ENCODE data around the gene POU5F1. TPM values are rescaled to one million over a fixed set of nuclear protein-coding genes. Genes with fewer than 3 reads are reported as not detected.

The POU5F1 gene
- total and polyA plus RNA-seq, 2 of the 4 experiments (the other 2 are of a cell fraction) = not detected

DNA sequence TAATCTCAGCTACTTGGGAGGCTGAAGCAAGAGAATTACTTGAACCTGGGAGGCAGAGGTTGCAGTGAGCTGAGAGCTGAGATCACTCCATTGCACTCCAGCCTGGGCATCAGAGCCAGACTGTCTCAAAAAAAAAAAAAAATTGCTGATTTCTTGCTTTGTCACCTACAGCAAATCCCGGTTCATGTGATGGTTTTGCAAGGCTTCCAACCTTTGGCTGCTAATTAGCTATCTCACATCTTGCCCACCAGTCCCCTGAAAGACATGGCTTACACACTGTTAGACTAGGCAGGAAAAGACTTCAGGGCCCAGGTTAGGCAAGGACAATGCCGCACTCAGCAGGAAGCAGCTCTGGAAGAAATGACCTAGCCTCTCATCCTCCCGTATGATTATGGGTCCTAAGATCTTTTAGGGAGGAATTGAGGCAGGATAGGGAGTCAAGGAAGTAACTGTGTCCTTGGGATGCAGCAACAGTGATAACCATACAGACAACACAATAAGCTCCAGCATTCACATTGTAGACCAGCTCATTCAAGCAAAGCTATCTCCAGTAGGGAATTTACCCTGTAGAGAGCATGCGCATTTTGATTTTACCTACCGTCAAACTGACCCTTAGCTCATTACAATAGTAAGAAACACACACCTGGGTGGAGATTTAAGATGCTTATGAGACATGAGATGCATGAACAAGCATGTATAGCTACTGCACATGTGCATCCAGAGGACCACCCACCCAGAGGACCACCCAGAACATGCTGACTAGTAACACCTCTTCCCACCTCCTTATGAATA lies 40.5 kb upstream of the POU5F1 start:
- Histone ChIP-seq H3K79me1 (ENCODE audit: low read depth in 1 of 2, low read length in 2 of 2) (no peaks in the 10 kb centered on the region), H3K9me1 (ENCODE audit: insufficient read depth, low read length) (no peaks in the 10 kb centered on the region), H3K4me3 (ENCODE audit: insufficient read depth, low read depth, low read length) (no peak overlapping the region), H3K4me1 (ENCODE audit: control insufficient read depth, insufficient read depth, low read length) (no peaks in the 10 kb centered on the region), H2AFZ (replicated peaks; ENCODE audit: low read length, poor library complexity) (no peak overlapping the region), H4K20me1 (ENCODE audit: insufficient read depth, low read length) (no peaks in the 10 kb centered on the region), H4K8ac (ENCODE audit: low read depth in 2 of 2, low read length in 2 of 2) (no peak overlapping the region), H2BK5ac (ENCODE audit: low read depth, low read length, poor library complexity, severe bottlenecking) (no peak overlapping the region), H2BK15ac (ENCODE audit: low read depth, low read length) (no peak overlapping the region), H3K23ac (ENCODE audit: low read depth, low read length) (no peak overlapping the region), H4K91ac (ENCODE audit: insufficient read depth, low read depth, low read length) (no peak overlapping the region), H3K4me2 (ENCODE audit: low read depth, low read length) (no peak overlapping the region), H3K4ac (ENCODE audit: low read depth, low read length) (no peak overlapping the region), H3K14ac (replicated peaks; ENCODE audit: low read depth, low read length) (no peak overlapping the region), H3K27me3 (ENCODE audit: control insufficient read depth, insufficient read depth, low read length) (peaks cover 6% of the 10 kb centered on the region), H2AK5ac (ENCODE audit: low read depth, low read length) (no peak overlapping the region), H2BK20ac (ENCODE audit: low read depth, low read length) (no peak overlapping the region), H2BK120ac (ENCODE audit: low read depth, low read length) (no peak overlapping the region), H3K56ac (ENCODE audit: extremely low read depth, insufficient read depth, low read length) (no peak overlapping the region), H2AK9ac (replicated peaks; ENCODE audit: low read depth, low read length, poor library complexity) (no peak overlapping the region), H3K27ac (ENCODE audit: insufficient read depth, low read length) (no peak overlapping the region), H3K18ac (ENCODE audit: low read depth, low read length) (no peak overlapping the region), H3K9ac (ENCODE audit: low read depth, low read length) (no peak overlapping the region), H3K36me3 (ENCODE audit: control insufficient read depth, insufficient read depth, low read length) (no peaks in the 10 kb centered on the region), H4K5ac (ENCODE audit: low read depth, low read length) (no peak overlapping the region), H3K9me3 (ENCODE audit: control insufficient read depth, insufficient read depth, low read length) (0 out of 2 replicates have a peak, but pooled peaks cover 2% of the 10 kb centered on the region)
- ChIA-PET POLR2A (ENCODE audit: unreplicated experiment) (no interaction called here), CTCF (no interaction called here)
- dilution Hi-C loops (cut with HindIII; ENCODE audit: low sequenced_read_pairs, unreplicated experiment) (no loop called here), in situ Hi-C loops (cut with MboI; ENCODE audit: low sequenced_read_pairs) (no loop called here), intact Hi-C loops (cut with micrococcal nuclease) (loop anchor here (10.0 kb wide), 1 partner anchor 264 kb away; no protein-coding TSS in a partner anchor)
- WGBS, 2 experiments (ENCODE audit: extremely low coverage in 2 of 2, insufficient read length in 1 of 2) = no CpG with 5 or more reads among the region's 5 CpGs
- no peak for ATAC-seq (ENCODE audit: low read depth)
- BruUV-seq (replicated peaks) = no TSS peak
- no peak for DNase-seq
- TF ChIP-seq, protein P1, sequence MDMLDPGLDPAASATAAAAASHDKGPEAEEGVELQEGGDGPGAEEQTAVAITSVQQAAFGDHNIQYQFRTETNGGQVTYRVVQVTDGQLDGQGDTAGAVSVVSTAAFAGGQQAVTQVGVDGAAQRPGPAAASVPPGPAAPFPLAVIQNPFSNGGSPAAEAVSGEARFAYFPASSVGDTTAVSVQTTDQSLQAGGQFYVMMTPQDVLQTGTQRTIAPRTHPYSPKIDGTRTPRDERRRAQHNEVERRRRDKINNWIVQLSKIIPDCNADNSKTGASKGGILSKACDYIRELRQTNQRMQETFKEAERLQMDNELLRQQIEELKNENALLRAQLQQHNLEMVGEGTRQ (IDR thresholded peaks at IDR 0.05; ENCODE audit: low read depth, low read length) = no peak
- TF ChIP-seq MXI1 (IDR thresholded peaks at IDR 0.05; ENCODE audit: borderline replicate concordance, low read depth, low read length) (no peak), RFX5 (IDR thresholded peaks at IDR 0.05; ENCODE audit: low read depth, low read length) (no peak), CHD1 (IDR thresholded peaks at IDR 0.05; ENCODE audit: low read depth, low read length) (no peak), CEBPB (IDR thresholded peaks at IDR 0.05; ENCODE audit: low read depth, low read length) (no peak), RCOR1 (IDR thresholded peaks at IDR 0.05; ENCODE audit: insufficient replicate concordance, low read length) (no peak), SMC3 (IDR thresholded peaks at IDR 0.05; ENCODE audit: low read depth, low read length) (no peak), POLR2A (IDR thresholded peaks at IDR 0.05; ENCODE audit: low read depth, low read length) (no peak), NFE2L2 (IDR thresholded peaks at IDR 0.05; ENCODE audit: low read depth, low read length) (no peak), FOS (IDR thresholded peaks at IDR 0.05; ENCODE audit: low read depth, low read length) (no peak), MAFK (IDR thresholded peaks at IDR 0.05; ENCODE audit: low read depth, low read length) (no peak), MAZ (IDR thresholded peaks at IDR 0.05; ENCODE audit: borderline replicate concordance, low read depth, low read length) (no peak), BHLHE40 (IDR thresholded peaks at IDR 0.05; ENCODE audit: low read depth, low read length) (no peak), RAD21 (IDR thresholded peaks at IDR 0.05; ENCODE audit: low read length) (no peak)
- TF ChIP-seq, protein P2, sequence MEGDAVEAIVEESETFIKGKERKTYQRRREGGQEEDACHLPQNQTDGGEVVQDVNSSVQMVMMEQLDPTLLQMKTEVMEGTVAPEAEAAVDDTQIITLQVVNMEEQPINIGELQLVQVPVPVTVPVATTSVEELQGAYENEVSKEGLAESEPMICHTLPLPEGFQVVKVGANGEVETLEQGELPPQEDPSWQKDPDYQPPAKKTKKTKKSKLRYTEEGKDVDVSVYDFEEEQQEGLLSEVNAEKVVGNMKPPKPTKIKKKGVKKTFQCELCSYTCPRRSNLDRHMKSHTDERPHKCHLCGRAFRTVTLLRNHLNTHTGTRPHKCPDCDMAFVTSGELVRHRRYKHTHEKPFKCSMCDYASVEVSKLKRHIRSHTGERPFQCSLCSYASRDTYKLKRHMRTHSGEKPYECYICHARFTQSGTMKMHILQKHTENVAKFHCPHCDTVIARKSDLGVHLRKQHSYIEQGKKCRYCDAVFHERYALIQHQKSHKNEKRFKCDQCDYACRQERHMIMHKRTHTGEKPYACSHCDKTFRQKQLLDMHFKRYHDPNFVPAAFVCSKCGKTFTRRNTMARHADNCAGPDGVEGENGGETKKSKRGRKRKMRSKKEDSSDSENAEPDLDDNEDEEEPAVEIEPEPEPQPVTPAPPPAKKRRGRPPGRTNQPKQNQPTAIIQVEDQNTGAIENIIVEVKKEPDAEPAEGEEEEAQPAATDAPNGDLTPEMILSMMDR (conservative IDR thresholded peaks at IDR 0.05; ENCODE audit: low read depth, low read length) = no peak
- TF ChIP-seq, protein P3, sequence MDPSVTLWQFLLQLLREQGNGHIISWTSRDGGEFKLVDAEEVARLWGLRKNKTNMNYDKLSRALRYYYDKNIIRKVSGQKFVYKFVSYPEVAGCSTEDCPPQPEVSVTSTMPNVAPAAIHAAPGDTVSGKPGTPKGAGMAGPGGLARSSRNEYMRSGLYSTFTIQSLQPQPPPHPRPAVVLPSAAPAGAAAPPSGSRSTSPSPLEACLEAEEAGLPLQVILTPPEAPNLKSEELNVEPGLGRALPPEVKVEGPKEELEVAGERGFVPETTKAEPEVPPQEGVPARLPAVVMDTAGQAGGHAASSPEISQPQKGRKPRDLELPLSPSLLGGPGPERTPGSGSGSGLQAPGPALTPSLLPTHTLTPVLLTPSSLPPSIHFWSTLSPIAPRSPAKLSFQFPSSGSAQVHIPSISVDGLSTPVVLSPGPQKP (IDR thresholded peaks at IDR 0.05; ENCODE audit: borderline replicate concordance, low read depth, low read length) = no peak
